Astrocyte (in vitro differentiated cells and primary cell): Measurements from ENCODE around the gene B4GALNT3.

Source experiments
- CTCF ChIP-seq: IDR thresholded peaks from 2 replicates; pipeline ENCODE4 v1.5.1; 2011; ENCODE audit warnings: low read depth, mild to moderate bottlenecking, inconsistent platforms, low read length, moderate library complexity; ENCODE audit not compliant: insufficient read depth
- EZH2 ChIP-seq: IDR thresholded peaks from 2 replicates; pipeline ENCODE4 v1.6.1; 2012; ENCODE audit warnings: mild to moderate bottlenecking, low read length, inconsistent platforms; ENCODE audit not compliant: insufficient read depth

GRCh38 chr12:501722-502447, 42.1 kb downstream of the B4GALNT3 start:
- TF ChIP-seq CTCF (no peak), EZH2 (no peak)
